IPS DF 4.7 (cell line): ENCODE results near the gene EYA4.

Source experiments
- DNase-seq: peaks from one replicate; pipeline ENCODE4 v3.0.0-alpha.2; 2013; ENCODE audit warnings: low spot score; ENCODE audit errors: extremely low read depth

Gene EYA4

DNA sequence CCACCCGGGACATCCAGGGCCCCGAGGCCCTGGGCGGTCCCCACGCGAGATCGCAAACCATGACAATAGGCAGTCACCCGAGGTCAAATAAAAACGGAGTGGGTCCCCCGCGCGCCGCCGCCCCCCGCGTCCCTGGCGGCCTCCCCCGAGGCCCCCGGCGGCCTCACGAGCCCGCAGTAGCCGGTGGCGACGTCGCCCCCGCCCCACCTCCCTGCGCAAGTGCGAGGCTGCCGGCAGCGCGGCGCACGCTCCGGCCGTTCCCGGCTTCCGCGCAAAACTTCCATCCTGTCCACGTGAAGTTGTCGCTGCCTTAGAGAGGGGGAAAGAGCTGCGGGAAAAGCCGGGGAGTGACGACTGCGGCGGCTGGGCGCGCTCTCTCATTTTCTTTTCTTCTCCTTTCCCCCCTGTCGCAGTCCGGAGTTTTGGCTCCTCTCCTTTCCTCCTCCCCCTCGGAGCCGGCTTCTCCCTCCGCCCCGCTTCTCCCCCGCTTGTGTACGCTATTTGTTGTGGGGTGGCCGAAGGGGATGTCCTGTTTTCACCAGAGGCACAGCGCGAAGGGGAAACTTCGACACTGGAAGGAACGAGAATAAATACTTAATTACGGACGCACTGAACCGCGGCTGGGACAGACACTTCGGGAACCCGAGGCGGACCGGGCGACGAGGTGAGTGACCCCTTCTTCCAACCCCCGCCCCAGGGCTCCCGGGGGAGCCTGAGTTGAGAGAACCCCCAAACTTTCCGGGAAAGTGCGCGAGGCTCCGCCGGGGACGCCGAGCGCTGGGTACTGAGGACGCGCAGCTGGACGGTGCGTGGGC is at the start of gene EYA4:
Gene EYA4 (plus strand): TSS at position 272 of the 815 bp plus-strand sequence. CDS start 33,424 bp downstream, outside the sequence.
- no peak for DNase-seq

DNA sequence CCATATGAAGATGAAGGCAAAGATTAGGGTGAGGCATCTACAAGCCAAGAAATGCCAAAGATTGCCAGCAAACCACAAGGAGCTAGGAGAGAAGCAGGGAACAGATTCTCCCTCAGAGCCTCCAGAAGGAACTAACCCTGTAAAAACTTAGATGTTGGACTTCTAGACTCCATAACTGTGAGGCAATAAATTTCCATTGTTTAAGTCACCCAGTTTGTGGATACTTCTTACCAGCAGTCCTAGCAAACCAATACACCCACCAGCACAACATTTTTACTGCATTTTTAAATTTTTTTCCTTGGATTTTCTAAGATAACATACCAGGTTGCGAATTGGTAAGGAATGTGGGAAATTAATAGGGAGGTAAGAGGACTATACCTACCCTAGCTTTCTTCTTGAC is 47.8 kb upstream of the EYA4 start:
- DNase-seq: no peak

GRCh38 chr6:133198725-133199124 is 42.4 kb upstream of the EYA4 start:
- DNase-seq: no peak

DNA sequence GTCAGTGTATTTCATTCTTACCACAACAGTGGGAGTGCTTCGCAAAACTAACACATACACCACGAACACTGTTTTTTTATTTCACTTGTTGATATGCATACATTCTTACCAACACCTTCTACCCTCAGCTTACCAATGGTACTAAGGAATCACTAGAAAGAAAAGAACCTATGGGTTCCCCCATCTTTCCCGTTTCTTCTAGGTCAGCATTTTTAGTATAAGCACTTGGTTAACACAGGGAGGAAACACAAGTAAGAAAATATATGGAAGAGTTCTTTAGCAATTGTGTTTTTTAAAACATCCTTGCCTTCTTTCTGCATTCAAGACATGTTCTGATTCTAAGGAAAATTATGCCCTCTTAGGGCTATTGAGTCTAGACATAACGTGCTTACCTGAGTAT is 39.9 kb upstream of the EYA4 start:
- no peak for DNase-seq

DNA sequence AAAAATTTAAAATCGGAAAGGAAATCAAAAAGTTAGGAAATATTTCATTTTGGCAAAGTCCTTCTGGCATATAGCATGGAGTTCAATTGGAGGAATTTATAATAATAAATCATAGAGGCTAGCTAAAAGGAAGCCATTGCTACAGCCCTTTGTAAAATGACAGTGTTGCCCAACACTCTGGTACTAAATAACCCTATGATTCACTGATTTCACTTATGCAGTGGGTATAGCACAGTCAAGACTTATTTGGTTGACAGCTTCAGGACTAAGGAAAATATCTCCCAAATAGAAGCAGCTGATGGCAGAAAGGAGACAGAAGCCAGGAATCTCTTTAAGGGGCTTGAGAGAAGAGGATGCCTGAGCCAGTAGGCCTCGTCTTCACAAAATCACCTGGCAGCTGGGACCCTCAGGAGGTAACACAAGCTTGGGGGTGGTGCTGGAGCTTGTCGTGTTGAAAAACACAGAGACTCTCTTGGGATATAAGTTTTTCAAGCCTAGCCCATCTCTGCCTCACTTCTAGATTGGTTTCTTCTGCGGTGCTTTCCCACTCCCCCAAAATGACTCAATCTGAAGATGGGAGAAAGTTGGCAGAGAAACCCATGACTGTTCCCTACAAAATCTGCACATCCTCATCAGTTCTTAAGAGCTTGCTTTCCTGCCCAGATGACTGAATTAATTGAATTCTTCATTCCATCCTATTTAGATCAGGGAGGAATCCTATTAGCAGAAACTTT is 38.4 kb upstream of the EYA4 start:
- DNase-seq: no peak

GRCh38 chr6:133203344-133203697 is 37.8 kb upstream of the EYA4 start:
- no peak for DNase-seq

GRCh38 chr6:133205304-133205703 is 35.9 kb upstream of the EYA4 start:
- no peak for DNase-seq

- DNase-seq: no peak
These were observed 34.2 kb upstream of the EYA4 start for GRCh38 chr6:133206942-133207341.

- DNase-seq: no peak
These were observed 33.4 kb upstream of the EYA4 start for GRCh38 chr6:133207754-133208153.

GRCh38 chr6:133208183-133208755 is 32.9 kb upstream of the EYA4 start:
- DNase-seq: no peak

DNA sequence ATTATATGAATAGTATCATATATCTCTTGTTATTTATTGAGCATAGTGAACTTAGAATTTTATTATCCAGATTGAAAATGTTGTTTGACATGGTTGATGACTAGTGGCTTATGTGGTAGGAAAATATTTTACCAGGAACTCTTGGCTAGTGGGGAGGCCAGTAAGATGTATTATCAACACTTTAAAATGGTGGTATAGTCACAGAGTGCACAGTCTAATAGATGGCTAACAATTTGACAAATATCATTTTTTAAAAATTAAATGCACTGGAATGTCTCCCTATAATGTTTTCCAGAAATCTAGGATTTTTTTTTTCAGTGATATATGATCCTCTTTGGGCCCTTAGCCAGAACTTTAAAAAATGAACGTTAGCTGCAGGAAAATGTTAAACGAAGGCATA is 26.9 kb upstream of the EYA4 start:
- DNase-seq: no peak

GRCh38 chr6:133218852-133219251 is 22.3 kb upstream of the EYA4 start:
- DNase-seq: no peak

GRCh38 chr6:133223452-133224029 is 17.6 kb upstream of the EYA4 start:
- no peak for DNase-seq

DNA sequence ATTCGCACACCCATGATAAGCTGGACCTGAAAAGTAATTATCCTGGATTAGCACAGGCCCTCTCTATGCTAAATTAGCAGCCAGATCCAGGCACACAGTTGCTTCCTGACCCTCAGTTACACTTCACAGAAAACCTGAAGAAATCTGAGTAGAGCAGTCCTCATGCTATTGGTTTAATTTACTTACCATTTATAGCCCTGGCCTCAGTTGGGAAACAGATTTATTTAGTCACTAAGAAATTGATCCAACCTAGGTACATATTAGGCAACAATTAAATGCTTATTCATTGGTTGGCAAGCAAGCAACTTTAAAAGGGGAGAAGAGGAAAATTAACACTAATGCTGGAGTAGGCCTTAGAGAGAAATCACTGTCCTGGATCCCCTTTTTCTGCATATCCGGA is 15.6 kb upstream of the EYA4 start:
- DNase-seq: no peak

- no peak for DNase-seq
These were observed 13.8 kb upstream of the EYA4 start for GRCh38 chr6:133227344-133227743.

DNA sequence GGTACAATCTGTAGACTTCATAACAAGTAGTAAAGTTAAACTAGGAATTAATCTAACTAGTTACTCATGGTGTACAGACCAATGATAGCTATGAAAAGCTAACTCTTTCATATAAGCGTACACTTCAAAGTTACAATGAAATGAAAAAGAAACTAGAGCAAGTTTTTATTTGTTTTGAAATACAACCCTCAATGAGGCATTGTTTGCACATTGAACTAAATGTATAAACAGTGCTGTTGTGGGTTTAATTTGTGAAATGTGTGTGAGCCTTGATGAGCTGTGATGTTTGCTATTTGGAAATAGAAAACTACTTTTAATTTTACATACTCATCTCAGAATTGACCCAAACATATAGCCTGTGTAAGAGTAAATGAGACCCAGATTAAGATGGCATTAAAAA is 11.1 kb upstream of the EYA4 start:
- no peak for DNase-seq

- DNase-seq: no peak
These were observed 5.9 kb upstream of the EYA4 start for GRCh38 chr6:133235221-133235620.

DNA sequence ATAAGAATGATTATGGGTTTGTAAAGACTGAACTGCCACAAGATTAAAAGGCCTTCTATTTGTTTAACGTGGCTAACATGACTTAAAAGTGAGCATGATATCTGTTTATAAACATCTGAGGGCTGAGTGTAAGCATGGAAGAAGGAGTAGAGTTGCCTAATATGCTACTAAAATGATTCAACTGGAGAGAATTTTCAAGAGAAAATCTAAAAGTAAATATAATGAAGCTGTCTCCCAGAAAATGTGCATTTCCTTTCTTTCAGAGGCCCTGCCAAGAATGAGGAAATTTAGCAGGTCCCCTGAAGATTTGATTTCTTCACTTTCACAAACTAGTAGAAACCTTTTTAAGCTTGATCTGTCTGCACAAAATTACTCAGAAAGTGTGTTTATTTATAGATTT is 4.2 kb upstream of the EYA4 start:
- no peak for DNase-seq

- no peak for DNase-seq
These were observed 559 bp upstream of the EYA4 start for GRCh38 chr6:133240511-133241085.

DNA sequence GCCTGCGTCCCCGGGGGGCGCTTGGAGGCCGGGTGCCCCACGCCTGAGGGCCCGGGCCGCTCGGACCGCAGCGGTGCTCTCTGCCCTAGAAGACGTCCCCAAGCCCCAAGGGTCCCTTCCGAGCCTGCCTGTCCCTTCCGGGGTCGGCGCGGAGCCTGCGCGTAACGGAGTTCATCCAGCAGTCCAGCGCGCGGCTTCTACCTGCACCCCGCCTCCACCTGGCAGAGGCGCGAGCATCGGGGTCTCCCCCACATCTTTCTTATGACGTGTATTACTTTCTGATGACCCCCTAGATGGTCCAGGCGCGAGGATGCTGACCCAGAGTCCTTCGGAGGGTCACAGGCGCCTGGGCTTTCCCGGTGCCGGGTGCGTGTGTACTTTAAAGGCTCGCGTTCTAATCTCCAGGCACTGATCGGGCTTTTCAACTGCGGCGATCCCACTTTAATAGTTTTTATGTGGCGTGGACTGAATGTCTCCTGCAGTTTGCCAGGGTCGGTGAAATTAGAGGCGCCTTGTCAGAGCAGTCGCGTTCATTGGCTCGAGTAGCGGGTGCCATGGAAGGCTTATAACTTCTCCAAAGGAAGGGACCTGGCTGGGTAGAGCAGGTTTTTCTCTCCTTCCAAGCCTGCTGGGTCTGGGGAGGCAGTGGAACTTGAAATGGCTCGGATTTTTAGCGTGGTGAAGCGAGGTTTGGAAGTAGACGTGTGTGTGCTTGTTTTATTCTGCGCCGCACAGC is 912 bp downstream of the EYA4 start:
- DNase-seq: no peak
